COLO668 (cell line): Measurements from ENCODE around the gene TP73.

ENCODE experiments used
- DNase-seq: peaks from one replicate; lab custom pipeline; 2025; ENCODE audit not compliant: unreplicated experiment; lab: John Stamatoyannopoulos, UW

TP73 gene

DNA sequence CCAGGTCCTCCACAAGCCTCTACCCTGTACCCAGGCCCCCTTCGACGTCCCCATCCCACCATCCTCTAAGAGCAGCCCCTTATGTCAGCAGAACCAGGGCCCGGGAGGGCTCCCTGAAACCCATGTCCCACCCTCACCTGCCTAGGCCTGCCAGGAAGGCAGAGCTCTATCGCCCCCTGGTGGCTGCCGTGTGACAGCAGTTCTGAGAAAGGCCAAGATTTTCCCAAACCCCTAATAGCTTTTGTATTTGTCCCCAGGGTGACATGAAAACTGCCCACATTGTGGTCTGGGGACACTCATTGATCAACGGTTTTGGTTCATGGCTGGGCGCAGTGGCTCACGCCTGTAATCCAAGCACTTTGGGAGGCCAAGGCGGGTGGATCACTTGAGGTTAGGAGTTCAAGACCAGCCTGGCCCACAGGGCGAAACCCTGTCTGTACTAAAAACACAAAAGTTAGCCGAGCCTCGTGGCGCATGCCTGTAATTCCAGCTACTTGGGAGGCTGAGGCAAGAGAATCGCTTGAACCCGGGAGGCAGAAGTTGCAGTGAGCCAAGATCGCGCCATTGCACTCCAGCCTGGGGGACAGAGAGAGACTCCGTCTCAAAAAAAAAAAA is 72.2 kb downstream of the TP73 start:
- peak; percentile 92 for DNase-seq

DNA sequence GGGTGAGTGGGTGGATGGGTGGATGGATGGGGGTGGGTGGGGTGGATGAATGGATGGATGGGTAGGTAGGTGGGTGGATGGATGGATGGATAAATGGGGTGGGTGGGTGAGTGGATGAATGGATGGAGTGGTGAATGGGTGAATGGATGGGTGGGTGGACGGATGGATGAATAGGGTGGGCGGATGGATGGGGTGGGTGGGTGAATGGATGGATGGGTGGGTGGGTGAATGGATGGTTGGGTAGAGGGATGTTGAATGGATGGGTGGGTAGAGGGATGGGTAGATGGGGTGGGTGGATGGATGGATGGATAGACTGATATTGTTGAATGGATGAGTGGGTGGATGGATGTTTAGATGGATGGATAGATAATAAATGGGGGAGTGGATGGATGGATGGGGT is 73.0 kb downstream of the TP73 start:
- no peak for DNase-seq

DNA sequence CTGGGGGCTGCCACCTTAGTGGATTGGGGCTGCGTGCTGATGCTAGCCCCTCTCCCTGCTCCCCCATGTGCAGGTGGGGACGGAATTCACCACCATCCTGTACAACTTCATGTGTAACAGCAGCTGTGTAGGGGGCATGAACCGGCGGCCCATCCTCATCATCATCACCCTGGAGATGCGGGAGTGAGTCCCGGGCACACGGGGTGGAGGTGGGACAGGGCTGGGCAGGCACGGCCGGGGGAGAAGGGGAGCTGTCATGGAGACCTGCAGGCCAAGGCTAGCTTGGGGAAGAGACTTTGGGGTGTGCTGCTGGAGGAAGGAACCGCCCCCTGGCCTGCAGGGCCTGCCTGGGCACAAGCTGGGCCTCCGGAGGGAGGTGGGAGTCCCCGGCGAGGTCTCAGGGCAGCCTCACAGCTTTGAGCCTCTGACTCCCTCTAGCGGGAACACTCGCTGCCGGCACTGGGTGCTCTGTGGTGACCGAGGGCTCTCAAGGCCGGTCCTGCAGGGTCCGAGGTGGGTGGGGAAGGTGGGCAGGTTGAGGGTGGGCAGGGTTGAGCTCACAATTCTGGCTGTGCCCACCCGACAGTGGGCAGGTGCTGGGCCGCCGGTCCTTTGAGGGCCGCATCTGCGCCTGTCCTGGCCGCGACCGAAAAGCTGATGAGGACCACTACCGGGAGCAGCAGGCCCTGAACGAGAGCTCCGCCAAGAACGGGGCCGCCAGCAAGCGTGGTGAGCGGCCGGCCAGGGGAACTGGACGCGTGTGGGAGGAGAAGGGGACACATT is 74.9 kb downstream of the TP73 start:
- DNase-seq = peak; percentile 34

DNA sequence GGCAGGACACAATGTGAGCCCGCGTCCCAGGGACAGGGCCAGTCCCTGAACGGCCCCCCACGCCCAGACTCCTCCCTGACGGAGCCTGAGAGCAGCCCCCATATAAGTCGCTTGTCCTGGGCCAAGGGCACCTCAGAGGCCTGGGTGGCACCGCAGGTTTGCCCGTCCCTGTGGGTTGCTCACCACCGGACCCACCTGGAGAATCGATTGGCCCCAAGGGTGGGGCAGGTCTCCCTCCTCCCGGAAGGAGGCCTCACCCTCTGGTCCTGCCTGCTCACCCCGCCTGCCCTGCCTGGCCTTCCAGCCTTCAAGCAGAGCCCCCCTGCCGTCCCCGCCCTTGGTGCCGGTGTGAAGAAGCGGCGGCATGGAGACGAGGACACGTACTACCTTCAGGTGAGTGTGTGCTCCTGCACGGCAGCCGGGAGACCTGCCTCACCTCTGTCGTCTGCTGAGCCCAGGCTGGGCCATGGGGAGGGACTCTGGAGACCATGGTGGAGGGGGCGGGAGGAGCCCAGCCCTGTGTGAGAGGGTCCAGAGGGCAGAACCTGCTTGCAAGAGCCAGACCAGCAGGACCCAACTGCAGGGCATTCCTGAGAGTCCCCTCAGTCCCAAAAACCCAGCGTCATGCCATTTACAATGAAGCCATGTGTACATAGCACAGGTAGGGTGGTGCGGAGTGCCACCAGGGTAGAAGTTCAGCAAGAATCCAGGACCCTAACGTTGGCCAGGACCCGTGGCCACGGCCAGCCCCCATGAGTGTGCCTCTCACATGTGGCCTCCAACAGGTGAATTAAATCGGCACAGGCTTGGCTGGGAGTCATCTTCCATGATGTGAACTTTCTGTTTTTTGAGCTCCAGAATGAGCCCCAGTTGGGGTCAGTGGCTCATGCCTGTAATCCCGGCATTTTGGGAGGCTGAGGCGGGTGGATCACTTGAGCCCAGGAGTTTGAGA is 75.8 kb downstream of the TP73 start:
- DNase-seq = no peak

DNA sequence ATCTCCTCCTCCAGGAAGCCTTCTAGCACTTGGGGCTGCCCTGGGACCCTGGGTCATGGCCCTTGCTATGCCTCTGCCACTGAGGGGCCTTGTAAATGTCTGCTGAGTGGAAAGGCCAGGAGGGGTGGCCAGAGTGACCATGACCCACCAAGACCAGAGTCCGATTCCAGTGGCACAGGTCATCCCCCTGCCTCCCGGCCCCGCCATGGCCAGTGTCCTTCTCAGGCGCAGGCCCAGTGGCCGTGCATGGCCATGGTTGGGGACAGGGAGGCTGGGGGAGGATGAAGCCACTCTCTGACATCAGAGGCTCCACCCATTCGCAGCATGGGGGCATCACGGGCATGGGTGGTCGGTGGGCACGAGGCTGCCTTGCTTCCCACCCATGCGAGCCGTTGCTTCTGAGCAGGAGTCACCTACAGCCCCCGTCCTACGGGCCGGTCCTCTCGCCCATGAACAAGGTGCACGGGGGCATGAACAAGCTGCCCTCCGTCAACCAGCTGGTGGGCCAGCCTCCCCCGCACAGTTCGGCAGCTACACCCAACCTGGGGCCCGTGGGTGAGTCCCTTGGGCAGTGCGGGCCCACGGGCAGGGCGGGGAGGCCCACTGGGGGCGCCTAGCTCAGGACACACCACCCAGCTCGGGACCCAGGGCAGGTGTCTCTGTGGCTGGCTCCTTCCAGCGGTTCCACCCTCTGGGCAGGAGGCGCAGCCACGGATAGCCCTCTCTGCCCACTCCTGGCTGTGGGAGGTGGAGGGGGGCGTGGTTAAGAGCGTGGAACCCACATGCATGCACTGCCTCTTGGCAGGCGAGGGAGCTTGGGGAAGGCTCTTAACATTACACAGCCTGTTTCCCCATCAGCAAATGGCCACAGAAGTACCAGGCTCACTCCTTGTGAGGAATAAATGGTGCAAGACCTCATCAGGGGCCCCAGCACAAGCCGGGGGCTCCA is 77.6 kb downstream of the TP73 start:
- no peak for DNase-seq

DNA sequence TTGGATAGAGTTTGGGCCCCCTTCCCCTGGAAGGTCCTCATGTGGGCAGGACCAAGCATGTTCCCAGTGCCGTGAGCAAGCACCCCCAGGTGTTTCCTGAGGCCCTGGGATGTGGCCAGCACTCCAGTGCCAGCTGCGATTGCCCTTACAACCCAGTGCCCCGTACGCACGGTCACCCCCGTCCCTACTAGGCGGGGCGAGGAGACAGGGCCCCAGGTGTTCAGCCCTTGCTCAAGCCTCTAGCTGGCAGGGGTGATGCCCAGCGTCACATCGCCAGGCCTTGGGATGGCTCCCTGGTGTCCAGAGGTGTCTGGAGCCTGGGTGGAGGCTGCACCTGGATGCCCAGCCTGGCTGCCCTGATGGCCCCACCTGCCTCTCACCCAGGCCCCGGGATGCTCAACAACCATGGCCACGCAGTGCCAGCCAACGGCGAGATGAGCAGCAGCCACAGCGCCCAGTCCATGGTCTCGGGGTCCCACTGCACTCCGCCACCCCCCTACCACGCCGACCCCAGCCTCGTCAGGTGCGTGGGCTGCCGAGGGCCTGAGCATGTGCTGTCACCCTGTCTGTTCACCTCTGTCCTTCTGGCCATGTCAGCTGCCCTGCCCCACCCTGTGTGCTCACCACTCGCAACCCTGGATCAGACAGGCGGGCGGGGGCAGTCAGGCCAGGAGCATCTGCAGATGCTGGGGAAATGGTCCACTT is 78.4 kb downstream of the TP73 start:
- no peak for DNase-seq

DNA sequence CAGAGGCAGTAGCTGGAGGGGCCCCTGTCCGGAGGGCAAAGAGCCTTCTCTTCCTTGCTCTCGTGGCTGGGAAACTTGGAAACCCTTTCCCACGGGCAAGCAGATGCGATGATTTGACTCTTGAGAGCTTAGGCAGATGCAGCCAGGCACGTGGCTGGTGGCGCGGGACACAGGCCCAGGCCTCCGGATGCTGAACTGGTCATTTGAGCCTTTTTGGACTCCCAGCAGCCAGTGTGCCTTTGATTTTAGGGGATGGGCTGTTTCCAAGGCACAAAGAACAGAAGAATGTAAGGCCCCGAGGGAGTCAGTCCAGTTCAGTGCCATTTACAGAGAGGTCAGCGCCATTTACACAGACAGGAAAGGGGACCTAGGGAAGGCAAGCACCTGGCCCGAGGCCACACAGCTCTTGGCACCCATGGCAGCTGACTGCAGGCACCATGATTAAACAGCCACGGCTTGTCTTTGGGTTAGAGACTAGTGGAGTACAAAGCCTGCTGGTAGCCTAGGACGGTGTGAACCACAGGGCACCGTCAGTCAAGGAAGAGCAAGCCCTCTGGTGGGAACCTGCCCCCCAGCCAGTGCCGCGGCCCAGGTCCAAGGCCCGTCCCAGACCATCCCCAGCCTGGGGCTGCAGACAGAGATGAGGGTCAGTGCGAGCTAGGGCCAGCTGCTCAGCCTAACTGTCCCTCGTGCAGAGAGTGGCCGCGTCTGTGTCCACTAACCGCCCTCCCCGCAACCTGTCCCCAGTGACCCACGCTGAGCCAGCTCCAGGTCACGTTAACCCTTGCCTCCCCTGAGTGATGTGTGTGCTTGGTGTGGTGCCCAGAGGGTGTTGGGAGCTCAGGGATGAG is 79.5 kb downstream of the TP73 start:
- DNase-seq = no peak

DNA sequence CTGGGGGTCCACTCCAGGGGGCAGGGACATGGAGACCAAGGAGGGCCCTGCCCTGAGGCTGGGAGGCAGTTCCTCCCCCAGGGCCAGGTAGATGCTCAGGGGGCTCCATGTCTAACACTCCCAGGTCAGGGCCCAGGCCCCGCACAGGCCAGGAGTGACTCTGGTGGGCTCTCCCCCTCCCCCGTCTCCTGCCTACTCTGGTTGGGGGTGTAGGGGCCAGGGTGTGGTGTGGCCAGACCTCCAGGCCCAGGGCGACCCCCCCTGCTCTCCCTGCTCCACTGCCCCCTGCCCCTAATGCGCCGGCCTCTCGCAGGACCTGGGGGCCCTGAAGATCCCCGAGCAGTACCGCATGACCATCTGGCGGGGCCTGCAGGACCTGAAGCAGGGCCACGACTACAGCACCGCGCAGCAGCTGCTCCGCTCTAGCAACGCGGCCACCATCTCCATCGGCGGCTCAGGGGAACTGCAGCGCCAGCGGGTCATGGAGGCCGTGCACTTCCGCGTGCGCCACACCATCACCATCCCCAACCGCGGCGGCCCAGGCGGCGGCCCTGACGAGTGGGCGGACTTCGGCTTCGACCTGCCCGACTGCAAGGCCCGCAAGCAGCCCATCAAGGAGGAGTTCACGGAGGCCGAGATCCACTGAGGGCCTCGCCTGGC is 80.2 kb downstream of the TP73 start:
- DNase-seq = no peak

DNA sequence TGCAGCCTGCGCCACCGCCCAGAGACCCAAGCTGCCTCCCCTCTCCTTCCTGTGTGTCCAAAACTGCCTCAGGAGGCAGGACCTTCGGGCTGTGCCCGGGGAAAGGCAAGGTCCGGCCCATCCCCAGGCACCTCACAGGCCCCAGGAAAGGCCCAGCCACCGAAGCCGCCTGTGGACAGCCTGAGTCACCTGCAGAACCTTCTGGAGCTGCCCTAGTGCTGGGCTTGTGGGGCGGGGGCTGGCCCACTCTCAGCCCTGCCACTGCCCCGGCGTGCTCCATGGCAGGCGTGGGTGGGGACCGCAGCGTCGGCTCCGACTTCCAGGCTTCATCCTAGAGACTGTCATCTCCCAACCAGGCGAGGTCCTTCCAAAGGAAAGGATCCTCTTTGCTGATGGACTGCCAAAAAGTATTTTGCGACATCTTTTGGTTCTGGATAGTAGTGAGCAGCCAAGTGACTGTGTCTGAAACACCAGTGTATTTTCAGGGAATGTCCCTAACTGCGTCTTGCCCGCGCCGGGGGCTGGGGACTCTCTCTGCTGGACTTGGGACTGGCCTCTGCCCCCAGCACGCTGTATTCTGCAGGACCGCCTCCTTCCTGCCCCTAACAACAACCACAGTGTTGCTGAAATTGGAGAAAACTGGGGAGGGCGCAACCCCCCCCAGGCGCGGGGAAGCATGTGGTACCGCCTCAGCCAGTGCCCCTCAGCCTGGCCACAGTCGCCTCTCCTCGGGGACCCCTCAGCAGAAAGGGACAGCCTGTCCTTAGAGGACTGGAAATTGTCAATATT is 81.0 kb downstream of the TP73 start:
- DNase-seq = no peak

DNA sequence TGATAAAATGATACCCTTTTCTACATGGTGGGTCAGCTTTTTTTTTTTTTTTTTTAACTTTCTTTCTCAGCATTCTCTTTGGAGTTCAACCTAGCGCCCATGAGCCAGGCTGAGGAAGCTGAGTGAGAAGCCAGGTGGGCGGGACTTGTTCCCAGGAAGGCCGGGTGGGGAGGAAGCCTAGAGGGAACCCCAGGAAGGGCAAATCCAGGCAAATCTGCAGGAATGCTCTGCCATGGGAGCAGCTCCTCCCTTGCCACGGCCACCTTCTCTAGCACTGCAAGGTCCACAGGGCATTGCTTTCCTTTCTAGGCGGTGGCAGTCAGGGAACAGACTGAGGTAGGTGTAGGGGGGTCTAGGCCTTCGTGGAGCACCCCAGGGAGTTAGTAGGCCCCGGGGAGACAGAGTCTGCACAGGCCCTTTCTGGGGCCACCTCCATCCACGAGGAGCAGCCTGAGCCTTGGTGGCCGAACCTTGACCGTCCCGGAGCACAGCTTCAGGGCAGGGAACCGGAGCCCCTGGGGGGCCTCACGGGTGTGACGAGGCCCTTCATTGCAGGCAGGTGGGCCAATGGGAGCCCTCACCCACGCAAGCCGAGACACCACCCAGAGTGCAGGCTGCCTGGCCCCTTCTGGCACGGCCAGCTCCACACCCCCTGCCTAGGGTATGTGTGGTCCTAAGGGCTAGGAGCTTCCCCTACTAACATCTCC is 81.7 kb downstream of the TP73 start:
- DNase-seq = no peak

DNA sequence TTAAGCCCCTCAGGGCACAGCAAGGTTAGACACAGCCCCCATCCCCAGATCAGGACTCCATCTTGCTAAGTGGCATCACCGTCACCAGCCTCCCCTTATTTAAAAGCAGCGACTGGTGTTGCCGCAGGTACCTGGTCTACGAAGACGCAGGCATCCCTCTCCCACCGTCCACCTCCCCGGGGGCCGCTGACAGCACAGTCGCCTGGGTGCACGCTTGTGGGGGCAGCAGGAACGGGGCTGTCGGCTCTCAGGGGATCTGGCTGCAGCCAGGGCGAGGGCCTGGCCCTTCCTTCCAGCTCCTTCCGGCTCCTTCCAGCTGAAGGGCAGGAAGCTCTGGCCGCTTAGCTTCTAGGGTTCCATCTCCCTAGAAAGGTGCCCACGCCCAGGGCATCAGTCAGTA is 82.3 kb downstream of the TP73 start:
- no peak for DNase-seq

DNA sequence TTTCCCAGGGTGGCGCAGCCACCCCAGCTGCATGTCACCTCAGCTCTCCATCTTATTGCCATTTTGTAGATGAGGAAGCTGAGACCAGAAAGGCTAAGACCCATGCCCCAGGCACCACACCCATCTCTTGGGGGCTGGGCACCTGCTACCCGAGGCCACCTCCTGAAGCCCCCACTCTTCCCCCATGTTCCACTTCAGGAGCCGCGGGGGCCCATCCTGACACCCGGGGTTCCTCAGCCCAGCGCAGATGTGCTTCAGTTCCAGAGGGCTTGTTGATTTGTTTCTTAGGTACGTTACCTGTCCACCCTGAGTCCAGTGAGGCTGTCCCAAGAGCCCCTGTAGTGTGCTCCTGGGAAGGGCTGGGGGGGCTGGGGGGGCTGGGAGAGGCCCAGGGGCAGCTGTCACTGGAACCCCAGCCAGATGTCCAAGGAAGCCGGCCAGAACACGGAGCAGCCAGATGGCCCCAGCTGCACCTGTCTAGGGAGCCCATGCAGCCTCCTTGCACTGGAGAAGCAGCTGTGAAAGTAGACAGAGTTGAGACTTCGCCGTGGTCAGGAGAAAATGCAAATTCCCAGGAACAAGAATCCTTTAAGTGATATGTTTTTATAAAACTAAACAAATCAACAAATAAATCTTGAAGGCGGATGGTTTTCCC is 82.8 kb downstream of the TP73 start:
- no peak for DNase-seq

DNA sequence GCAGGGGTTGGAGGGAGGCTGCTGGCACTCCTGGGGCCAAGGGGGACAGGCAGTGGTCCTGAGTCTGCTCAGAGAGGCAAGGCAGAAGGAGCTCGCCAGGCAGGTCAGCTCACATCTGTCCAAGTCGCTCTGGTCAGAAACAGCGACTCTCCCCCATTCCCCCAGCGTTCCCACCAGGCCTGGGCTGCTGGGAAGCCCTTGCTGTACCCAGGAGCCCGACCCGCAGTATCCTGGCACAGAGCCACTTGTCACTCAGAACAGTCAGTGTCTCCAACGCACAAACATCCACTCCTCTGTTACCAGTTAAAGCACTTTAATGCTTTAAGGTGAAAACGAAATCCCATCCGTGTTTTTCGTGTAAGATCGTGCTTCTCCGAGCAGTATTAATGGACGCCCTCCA is 83.4 kb downstream of the TP73 start:
- no peak for DNase-seq

DNA sequence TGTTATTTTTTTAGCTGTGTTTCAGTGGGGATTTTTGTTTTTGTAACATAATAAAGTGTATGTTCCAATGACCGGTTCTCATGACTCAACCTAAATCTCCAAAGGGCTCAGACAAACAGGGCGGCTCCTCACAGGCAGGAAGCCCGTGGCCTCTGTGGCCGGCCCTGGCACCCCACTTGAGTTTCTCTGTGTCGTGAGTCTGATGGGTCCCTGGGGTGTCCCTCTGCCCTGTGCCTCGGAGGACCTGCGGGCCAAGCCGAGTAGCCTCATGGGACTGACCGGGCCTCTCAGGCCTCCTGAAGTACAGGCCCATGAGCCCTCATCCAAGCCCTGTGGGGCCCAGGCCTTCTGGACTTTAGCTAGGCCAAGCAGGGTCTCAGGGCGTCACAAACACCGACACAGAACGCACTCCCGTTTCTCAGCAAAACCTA is 83.8 kb downstream of the TP73 start:
- DNase-seq = no peak

DNA sequence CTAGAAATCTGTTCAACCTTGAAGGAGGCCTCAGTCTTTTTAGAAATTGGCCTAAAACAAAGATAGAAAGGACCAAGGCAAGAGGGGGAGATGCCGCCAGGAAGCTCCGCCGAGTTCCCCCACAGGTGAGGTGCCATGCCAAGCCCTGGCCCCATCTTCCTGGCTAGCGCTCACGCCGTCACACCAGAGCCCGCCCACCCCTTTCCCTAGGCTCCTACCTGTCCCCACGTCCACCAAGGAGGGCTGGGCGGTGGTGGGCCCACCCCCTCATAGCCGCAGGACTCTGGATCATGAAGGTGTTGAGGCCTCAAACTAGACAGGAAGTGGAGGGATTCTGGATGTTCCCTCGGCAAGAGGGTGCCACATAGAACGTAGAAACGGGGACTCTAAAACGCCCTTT is 84.4 kb downstream of the TP73 start:
- DNase-seq = no peak

DNA sequence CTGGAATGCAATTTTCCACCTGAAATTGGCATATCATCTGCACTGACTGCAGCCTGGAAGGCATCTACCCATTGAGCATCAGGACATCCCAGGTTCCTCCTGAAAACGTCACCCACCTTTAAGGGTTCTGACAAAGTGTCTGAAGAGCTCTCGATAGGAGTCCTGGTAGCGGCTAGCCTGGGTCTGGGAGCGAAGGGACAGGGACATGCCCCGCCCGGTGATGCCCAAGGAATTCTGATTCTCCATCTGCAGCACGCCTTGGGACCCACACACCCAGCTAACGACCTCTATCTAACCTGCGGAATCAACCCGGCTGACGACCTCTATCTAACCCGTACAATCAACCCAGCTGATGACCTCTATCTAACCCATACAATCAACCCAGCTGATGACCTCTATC is 86.6 kb downstream of the TP73 start:
- DNase-seq = no peak

DNA sequence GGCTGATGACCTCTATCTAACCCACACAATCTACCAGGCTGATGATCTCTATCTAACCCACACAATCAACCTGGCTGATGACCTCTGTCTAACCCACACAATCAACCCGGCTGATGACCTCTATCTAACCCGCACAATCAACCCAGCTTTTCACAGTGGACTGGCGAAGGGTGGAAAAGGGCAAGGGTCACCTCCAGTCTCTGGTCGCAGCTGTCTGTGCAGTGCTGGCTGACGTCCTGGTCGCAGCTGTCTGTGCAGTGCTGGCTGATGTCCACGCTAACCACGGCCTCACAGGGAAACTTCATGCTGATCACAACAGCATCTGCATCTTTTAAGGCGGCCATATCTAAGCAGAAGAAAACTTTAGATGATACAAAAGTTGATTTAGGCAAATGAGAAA is 87.7 kb downstream of the TP73 start:
- no peak for DNase-seq
